GM12801 (cell line): ENCODE data around the gene C6orf89.

ENCODE experiments used
- CTCF ChIP-seq: IDR thresholded peaks from one replicate; pipeline ENCODE4 v1.5.1; 2011; ENCODE audit warnings: control low read depth; ENCODE audit not compliant: insufficient read length; ENCODE audit errors: extremely low read depth

The C6orf89 gene

GRCh38 chr6:36885461-36886401 lies at the start of gene C6orf89:
C6orf89 (plus strand) TSS chr6:36885952; CDS start chr6:36899445, 13,493 bp downstream.
- peak; percentile 27 for TF ChIP-seq CTCF

GRCh38 chr6:36836111-36837021 lies 49.4 kb upstream of the C6orf89 start:
- TF ChIP-seq CTCF, result no peak

- TF ChIP-seq CTCF, result no peak
Measured at GRCh38 chr6:36837022-36837339, 48.8 kb upstream of the C6orf89 start.

GRCh38 chr6:36837686-36838085 lies 48.1 kb upstream of the C6orf89 start:
- no peak for TF ChIP-seq CTCF

- TF ChIP-seq CTCF, result no peak
Measured at GRCh38 chr6:36838896-36839748, 46.6 kb upstream of the C6orf89 start, which contains the start of gene CPNE5. CPNE5 (minus strand) TSS chr6:36839444; CDS start chr6:36839377, 67 bp downstream.

GRCh38 chr6:36839749-36840431 lies 45.9 kb upstream of the C6orf89 start:
- TF ChIP-seq CTCF, result no peak
